Astrocyte of the spinal cord (primary cell): ENCODE data around the gene PIK3AP1.

Experiments
- DNase-seq: peaks from one replicate; pipeline ENCODE4 v3.0.0; 2011; ENCODE audit warnings: low read depth, low spot score
- H3K4me3 ChIP-seq: 2 replicates; pipeline ENCODE4 v1.5.1; 2011; ENCODE audit warnings: low read depth, mild to moderate bottlenecking, low read length, moderate library complexity
- CTCF ChIP-seq: IDR thresholded peaks from 2 replicates; pipeline ENCODE4 v1.5.1; 2012; ENCODE audit warnings: low read depth, mild to moderate bottlenecking, low read length, inconsistent platforms
- in situ Hi-C: cut with HindIII; loops from 2 replicates; pipeline ENCODE4 v1.10.0; 2017; ENCODE audit warnings: low sequenced_read_pairs

PIK3AP1 gene

DNA sequence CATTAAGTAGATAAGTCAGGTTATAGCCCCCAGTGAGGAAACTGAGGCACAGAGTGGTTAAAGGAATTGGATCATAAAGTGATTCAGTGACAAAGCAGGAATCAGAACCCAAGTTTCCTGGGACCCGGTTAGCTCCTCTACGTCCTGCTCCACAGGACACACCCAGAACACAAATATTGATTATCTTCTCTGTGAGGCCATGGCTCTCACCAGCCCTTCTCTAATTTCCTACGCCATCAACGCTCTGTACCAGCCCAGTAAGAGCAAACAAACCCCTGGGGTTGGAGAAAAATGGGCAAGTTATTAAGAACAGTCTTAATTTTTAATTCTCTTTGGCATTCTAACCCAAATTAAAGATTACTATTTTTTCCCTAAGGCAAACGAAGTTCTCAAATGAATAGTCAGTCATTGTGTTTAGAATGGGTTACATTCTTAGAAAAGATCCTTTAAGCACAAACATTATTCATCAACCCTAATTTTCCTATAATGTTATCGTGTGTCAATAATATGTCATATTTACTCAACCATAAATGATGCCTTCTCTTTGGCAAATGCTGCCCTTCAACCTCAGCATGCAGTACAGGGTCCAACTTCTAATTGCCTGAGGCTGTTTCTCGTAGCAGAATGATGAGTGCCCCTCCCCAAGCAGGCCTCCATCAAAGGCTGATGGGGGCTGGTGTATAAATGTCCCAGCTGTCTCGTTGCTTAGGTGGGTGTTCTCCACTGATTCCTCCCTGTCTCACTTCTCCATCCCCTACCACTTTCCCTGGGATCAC, 108.1 kb downstream of the PIK3AP1 start:
- in situ Hi-C loops = no loop called here
- no peak overlapping the region for H3K4me3 ChIP-seq
- TF ChIP-seq CTCF = no peak
- DNase-seq = no peak

DNA sequence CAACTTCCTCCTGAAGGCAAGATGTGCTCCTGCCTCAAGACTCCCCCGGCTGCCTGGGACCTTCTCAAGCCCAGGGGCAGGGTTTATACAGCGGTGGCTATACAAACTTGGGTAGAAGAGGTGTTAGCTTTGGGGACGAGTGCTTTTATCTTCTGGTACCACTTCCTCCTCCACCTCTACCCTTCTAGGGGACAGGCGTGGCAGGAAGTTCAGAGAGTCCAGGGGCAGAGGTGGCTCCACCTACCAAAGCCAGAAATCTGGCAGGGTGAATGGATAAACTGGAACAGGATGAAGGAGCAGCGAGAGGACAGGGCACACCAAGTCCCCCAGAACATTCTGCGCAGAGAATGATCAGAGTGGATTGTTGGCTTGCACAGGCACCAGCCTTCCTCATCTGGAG, 109.5 kb downstream of the PIK3AP1 start:
- DNase-seq = no peak
- no peak overlapping the region for H3K4me3 ChIP-seq
- in situ Hi-C loops = no loop called here
- no peak for TF ChIP-seq CTCF

GRCh38 chr10:96609510-96609909, 110.8 kb downstream of the PIK3AP1 start:
- in situ Hi-C loops = no loop called here
- TF ChIP-seq CTCF = no peak
- H3K4me3 ChIP-seq = no peak overlapping the region
- DNase-seq = no peak

GRCh38 chr10:96608805-96609204, 111.5 kb downstream of the PIK3AP1 start:
- TF ChIP-seq CTCF = no peak
- in situ Hi-C loops = no loop called here
- no peak overlapping the region for H3K4me3 ChIP-seq
- no peak for DNase-seq

DNA sequence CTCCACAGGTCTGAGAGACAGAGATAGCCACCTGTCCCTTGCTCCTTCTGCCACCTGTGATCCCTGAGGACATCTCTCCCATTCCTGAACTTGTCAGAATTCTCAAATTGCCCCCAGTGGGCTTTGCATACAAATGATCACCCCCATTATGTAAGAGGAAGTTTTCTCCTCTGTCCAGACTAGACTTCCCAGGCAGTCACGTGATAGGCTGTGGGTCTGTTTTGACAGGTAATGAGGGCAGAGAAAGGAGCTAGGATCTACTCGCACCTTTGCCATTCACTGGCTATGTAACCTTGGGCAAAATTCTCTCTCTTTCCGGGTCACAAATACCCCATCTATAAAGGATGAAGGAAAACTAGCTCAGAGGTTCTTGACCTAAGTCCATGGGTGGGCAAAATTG, 112.1 kb downstream of the PIK3AP1 start:
- H3K4me3 ChIP-seq = no peak overlapping the region
- in situ Hi-C loops = no loop called here
- no peak for DNase-seq
- TF ChIP-seq CTCF = no peak

DNA sequence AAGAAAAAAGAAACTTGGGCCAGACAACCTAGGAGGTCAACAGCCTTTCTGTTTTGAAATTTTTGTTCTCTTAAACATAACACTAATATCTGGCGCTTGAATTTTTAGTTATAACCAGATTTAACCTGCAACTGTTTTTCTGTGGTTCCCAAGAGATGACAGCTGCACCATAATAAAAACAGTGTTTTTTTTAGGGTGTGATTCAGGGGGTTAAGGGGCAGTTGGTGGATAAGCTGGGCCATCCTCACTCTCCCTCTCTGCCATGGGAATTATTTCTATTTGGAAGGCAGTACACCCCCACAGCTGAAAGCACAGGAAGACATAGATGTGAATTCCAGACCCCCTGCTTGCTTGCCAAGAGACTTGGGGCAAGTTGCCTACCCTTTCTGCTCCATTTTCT, 113.4 kb downstream of the PIK3AP1 start:
- no peak overlapping the region for H3K4me3 ChIP-seq
- in situ Hi-C loops = no loop called here
- DNase-seq = no peak
- TF ChIP-seq CTCF = no peak
